Mesenchymal stem cell (in vitro differentiated cells and primary cell): Measurements from ENCODE around the gene S1PR3.
A peak's percentile ranks its signal among the peaks of the same experiment; 100 is the strongest.

ENCODE experiments used
- DNase-seq: peaks from one replicate; pipeline ENCODE4 v3.0.0-alpha.2; 2013
- H2AFZ ChIP-seq: one replicate; pipeline ENCODE4 v1.6.1; 2013; ENCODE audit warnings: low read depth, mild to moderate bottlenecking, control low read depth, inconsistent platforms, low read length, moderate library complexity
- H2AK5ac ChIP-seq: 2 replicates; pipeline ENCODE4 v1.6.1; 2013; ENCODE audit warnings: low read length, moderate library complexity, mild to moderate bottlenecking, inconsistent platforms; ENCODE audit not compliant: severe bottlenecking
- H2BK120ac ChIP-seq: one replicate; pipeline ENCODE4 v1.6.1; 2013; ENCODE audit warnings: low read depth, mild to moderate bottlenecking, inconsistent platforms, low read length, moderate library complexity
- H2BK12ac ChIP-seq, 2 experiments: one replicate each; pipeline ENCODE4 v1.6.1; 2013; ENCODE audit warnings: inconsistent platforms in 2 of 2, low read length in 2 of 2, mild to moderate bottlenecking in 2 of 2, moderate library complexity in 2 of 2, control low read depth in 1 of 2
- H2BK15ac ChIP-seq: one replicate; pipeline ENCODE4 v1.6.1; 2013; ENCODE audit warnings: mild to moderate bottlenecking, low read depth, inconsistent platforms; ENCODE audit not compliant: poor library complexity, severe bottlenecking
- H2BK5ac ChIP-seq: 2 replicates; pipeline ENCODE4 v1.6.1; 2013; ENCODE audit warnings: low read depth, mild to moderate bottlenecking, low read length, control low read depth, inconsistent platforms; ENCODE audit not compliant: poor library complexity, severe bottlenecking
- H3K14ac ChIP-seq, 2 experiments: one replicate each; pipeline ENCODE4 v1.6.1; 2013; ENCODE audit warnings: inconsistent platforms in 2 of 2, low read length in 2 of 2, control low read depth in 1 of 2, mild to moderate bottlenecking in 1 of 2, moderate library complexity in 1 of 2
- H3K18ac ChIP-seq, 2 experiments: one replicate each; pipeline ENCODE4 v1.6.1; 2013; ENCODE audit warnings: inconsistent platforms in 2 of 2, low read length in 2 of 2, control low read depth in 1 of 2, low read depth in 1 of 2, mild to moderate bottlenecking in 1 of 2
- H3K23ac ChIP-seq, 2 experiments: one replicate each; pipeline ENCODE4 v1.6.1; 2013; ENCODE audit warnings: inconsistent platforms in 2 of 2, low read length in 2 of 2, mild to moderate bottlenecking in 2 of 2, moderate library complexity in 2 of 2, control low read depth in 1 of 2
- H3K27ac ChIP-seq: 2 replicates; pipeline ENCODE4 v1.5.1; 2013; ENCODE audit warnings: mild to moderate bottlenecking, moderate library complexity, low read length, control low read depth, inconsistent platforms; ENCODE audit not compliant: poor library complexity, severe bottlenecking
- H3K27me3 ChIP-seq, 2 experiments: 2 replicates each; pipeline versions ENCODE4 v1.6.1 to v1.7.0; 2013; ENCODE audit warnings: low read length in 2 of 2, mild to moderate bottlenecking in 2 of 2, moderate library complexity in 2 of 2, control low read depth in 1 of 2, inconsistent platforms in 1 of 2; ENCODE audit not compliant: control insufficient read depth in 1 of 2, insufficient read depth in 1 of 2
- H3K36me3 ChIP-seq, 2 experiments: 2 replicates each; pipeline versions ENCODE4 v1.6.1 to v1.7.0; 2013; ENCODE audit warnings: low read length in 2 of 2, control low read depth in 1 of 2, inconsistent platforms in 1 of 2, low read depth in 1 of 2, mild to moderate bottlenecking in 1 of 2; ENCODE audit not compliant: insufficient read depth in 2 of 2, control insufficient read depth in 1 of 2
- H3K4ac ChIP-seq, 2 experiments: one replicate each; pipeline ENCODE4 v1.6.1; 2013; ENCODE audit warnings: inconsistent platforms in 2 of 2, low read length in 2 of 2, mild to moderate bottlenecking in 2 of 2, moderate library complexity in 2 of 2, control low read depth in 1 of 2, low read depth in 1 of 2
- H3K4me1 ChIP-seq: 2 replicates; pipeline ENCODE4 v1.6.1; 2013; ENCODE audit warnings: low read depth, low read length, control low read depth; ENCODE audit not compliant: control insufficient read depth, insufficient read depth
- H3K4me2 ChIP-seq: 2 replicates; pipeline ENCODE4 v1.6.1; 2013; ENCODE audit warnings: low read length, mild to moderate bottlenecking, inconsistent platforms; ENCODE audit not compliant: poor library complexity, severe bottlenecking
- H3K4me3 ChIP-seq, 2 experiments: 2 replicates each; pipeline versions ENCODE4 v1.5.1 to v1.7.0; 2013; ENCODE audit warnings: low read length in 2 of 2, mild to moderate bottlenecking in 2 of 2, control low read depth in 1 of 2, low read depth in 1 of 2; ENCODE audit not compliant: insufficient read depth in 1 of 2
- H3K79me1 ChIP-seq: replicated peaks from 2 replicates; pipeline ENCODE4 v1.6.1; 2013; ENCODE audit warnings: mild to moderate bottlenecking, control low read depth, low read length, inconsistent platforms; ENCODE audit not compliant: poor library complexity, severe bottlenecking
- H3K9ac ChIP-seq: 2 replicates; pipeline ENCODE4 v1.7.0; 2013; ENCODE audit warnings: mild to moderate bottlenecking, low read length, moderate library complexity
- H3K9me3 ChIP-seq: 2 replicates; pipeline ENCODE4 v1.7.0; 2013; ENCODE audit warnings: mild to moderate bottlenecking, low read length; ENCODE audit not compliant: control insufficient read depth
- H4K8ac ChIP-seq: one replicate; pipeline ENCODE4 v1.6.1; 2013; ENCODE audit warnings: inconsistent platforms, mild to moderate bottlenecking, low read length, moderate library complexity
- H4K91ac ChIP-seq: one replicate; pipeline ENCODE4 v1.6.1; 2013; ENCODE audit warnings: mild to moderate bottlenecking, low read length, inconsistent platforms
- WGBS: methylation state at CpG from one replicate; pipeline ENCODE4 v1.1.7; 2013; ENCODE audit warnings: mixed read lengths; 5-methylcytosine and 5-hydroxymethylcytosine counted together

The S1PR3 gene

DNA sequence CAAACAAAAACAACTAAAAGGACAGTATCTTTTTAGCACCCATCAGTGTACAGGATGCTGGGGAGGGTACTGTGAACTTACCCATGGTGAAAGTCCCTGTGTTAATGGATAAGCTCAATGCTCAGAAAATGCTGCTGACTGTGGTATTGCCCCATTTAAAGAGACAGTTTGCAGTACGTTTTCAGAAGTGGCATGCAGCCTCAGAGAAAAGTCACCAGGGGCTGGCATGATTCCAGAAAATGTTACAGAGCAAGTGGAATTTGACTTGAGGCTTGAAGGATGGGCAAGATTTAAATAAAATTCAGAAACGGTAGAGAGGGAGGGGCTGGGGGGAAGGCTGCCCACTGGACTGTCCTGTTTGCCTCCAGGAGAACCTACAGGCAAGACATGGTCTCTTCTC, 7.2 kb downstream of the S1PR3 start:
- Histone ChIP-seq H3K9ac (peak overlapping the region; percentile 9), H3K4me3 (no peak overlapping the region), H3K4ac (no peak overlapping the region), H3K18ac (peak overlapping the region; percentile 46 to 52), H3K27me3 (no peaks in the 10 kb centered on the region), H3K36me3 (peaks cover 26 to 42% of the 10 kb centered on the region in 2 experiments), H3K4me2 (no peak overlapping the region), H4K8ac (no peak overlapping the region), H3K4me1 (peaks cover 11% of the 10 kb centered on the region), H2BK15ac (peak overlapping the region; percentile 77), H3K23ac (no peak overlapping the region), H2AK5ac (peak overlapping the region; percentile 4), H3K14ac (no peak overlapping the region), H3K79me1 (peaks cover 25% of the 10 kb centered on the region), H4K91ac (no peak overlapping the region), H3K27ac (no peak overlapping the region), H2BK5ac (no peak overlapping the region), H3K9me3 (no peaks in the 10 kb centered on the region), H2AFZ (no peak overlapping the region), H2BK120ac (no peak overlapping the region), H2BK12ac (peak overlapping the region in 1 of 2 experiments; percentile 25)
- DNase-seq = peak; percentile 40
- 19% methylated on average over 2 of the region's 2 CpGs for WGBS

DNA sequence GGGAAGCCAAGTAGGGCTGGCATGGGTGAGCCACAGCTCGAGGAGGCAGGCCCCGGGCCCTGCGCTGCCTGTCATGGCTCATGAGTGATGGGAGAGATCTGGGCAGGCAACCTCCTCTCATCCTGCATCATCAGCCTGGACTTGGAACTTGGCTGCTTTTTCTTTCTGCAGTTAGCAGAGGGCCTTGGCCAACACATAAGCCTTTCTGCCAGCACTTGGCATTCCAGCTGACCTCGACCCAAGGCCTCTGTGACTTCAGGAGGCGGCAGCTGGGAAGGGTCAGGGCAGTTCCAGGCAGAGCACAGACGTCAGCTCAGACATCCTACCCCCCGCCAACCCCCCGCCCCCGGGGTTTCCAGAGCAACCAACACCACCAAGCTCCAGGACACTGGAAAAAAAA, 7.6 kb downstream of the S1PR3 start:
- 65% methylated on average over 6 of the region's 9 CpGs for WGBS
- peak overlapping the region; percentile 77 for H2BK15ac ChIP-seq

DNA sequence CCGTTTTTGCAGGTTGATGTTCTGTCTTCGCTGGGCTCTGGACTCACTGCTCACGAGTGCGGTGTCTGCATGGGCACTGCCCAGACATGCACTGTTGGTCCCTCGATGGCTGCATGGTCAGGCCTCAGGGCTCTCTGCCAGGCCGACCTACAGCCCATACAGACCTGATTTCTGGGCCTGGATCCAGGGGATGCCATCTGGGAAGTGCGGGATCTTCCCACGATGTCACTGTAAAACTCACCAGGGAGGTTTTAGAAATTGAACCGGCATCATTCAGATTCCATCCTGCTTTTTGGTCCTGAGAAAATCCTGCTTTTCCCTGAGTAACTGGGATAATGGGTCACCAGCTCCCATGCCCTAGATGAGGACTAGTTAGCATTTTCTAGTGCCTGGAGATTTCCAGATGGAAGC, 9.1 kb downstream of the S1PR3 start:
- Histone ChIP-seq H3K18ac (peak overlapping the region in 1 of 2 experiments; percentile 84), H3K4ac (no peak overlapping the region), H3K4me3 (no peak overlapping the region), H3K27me3 (no peaks in the 10 kb centered on the region), H3K36me3 (peaks cover 26 to 50% of the 10 kb centered on the region in 2 experiments), H2BK15ac (no peak overlapping the region), H3K23ac (no peak overlapping the region), H3K4me2 (no peak overlapping the region), H3K9ac (peak overlapping the region; percentile 65), H2BK5ac (no peak overlapping the region), H2AK5ac (no peak overlapping the region), H2AFZ (no peak overlapping the region), H2BK120ac (no peak overlapping the region), H4K8ac (no peak overlapping the region), H3K27ac (no peak overlapping the region), H3K4me1 (peaks cover 10% of the 10 kb centered on the region), H3K9me3 (no peaks in the 10 kb centered on the region), H3K79me1 (peaks cover 15% of the 10 kb centered on the region), H2BK12ac (peak overlapping the region; percentile 29 to 53), H3K14ac (no peak overlapping the region), H4K91ac (no peak overlapping the region)
- no peak for DNase-seq
- WGBS = 89% methylated on average over 9 of the region's 9 CpGs

More for the DNA sequence above, 7.6 kb downstream of the S1PR3 start:
- Histone ChIP-seq H2BK12ac (peak overlapping the region in 1 of 2 experiments; percentile 49), H3K18ac (peak overlapping the region; percentile 46 to 52), H3K4me2 (no peak overlapping the region), H3K14ac (no peak overlapping the region), H3K36me3 (peaks cover 26 to 47% of the 10 kb centered on the region in 2 experiments), H3K4me3 (no peak overlapping the region), H2BK5ac (no peak overlapping the region), H4K91ac (no peak overlapping the region), H3K27me3 (no peaks in the 10 kb centered on the region), H3K9ac (peak overlapping the region; percentile 9), H3K79me1 (peaks cover 22% of the 10 kb centered on the region), H3K4me1 (peaks cover 10% of the 10 kb centered on the region), H3K23ac (no peak overlapping the region), H2AK5ac (peak overlapping the region; percentile 4), H3K9me3 (no peaks in the 10 kb centered on the region), H2BK120ac (no peak overlapping the region), H3K27ac (no peak overlapping the region), H4K8ac (no peak overlapping the region), H3K4ac (no peak overlapping the region), H2AFZ (no peak overlapping the region)
- DNase-seq = peak; percentile 62

DNA sequence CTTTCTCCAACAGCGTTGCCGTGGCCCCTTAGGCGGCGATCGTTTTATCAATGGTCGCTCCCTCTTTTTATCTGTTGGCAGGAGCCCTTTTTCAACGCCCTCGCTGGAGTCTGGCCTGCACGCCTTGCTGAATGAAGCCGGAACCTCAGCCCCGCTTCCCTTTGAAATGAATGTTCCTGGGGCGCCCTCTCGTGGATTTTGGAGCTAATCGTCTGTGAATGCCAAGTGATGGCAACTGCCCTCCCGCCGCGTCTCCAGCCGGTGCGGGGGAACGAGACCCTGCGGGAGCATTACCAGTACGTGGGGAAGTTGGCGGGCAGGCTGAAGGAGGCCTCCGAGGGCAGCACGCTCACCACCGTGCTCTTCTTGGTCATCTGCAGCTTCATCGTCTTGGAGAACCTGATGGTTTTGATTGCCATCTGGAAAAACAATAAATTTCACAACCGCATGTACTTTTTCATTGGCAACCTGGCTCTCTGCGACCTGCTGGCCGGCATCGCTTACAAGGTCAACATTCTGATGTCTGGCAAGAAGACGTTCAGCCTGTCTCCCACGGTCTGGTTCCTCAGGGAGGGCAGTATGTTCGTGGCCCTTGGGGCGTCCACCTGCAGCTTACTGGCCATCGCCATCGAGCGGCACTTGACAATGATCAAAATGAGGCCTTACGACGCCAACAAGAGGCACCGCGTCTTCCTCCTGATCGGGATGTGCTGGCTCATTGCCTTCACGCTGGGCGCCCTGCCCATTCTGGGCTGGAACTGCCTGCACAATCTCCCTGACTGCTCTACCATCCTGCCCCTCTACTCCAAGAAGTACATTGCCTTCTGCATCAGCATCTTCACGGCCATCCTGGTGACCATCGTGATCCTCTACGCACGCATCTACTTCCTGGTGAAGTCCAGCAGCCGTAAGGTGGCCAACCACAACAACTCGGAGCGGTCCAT, 10.0 kb downstream of the S1PR3 start:
- Histone ChIP-seq H3K27ac (no peak overlapping the region), H3K27me3 (no peaks in the 10 kb centered on the region), H3K18ac (peak overlapping the region in 1 of 2 experiments; percentile 85), H2BK15ac (no peak overlapping the region), H3K4me3 (peak overlapping the region in 1 of 2 experiments; percentile 42), H2AFZ (no peak overlapping the region), H3K79me1 (peaks cover 7% of the 10 kb centered on the region), H3K36me3 (peaks cover 26 to 47% of the 10 kb centered on the region in 2 experiments), H3K4me1 (peaks cover 10% of the 10 kb centered on the region), H4K8ac (no peak overlapping the region), H2AK5ac (no peak overlapping the region), H3K4ac (no peak overlapping the region), H4K91ac (peak overlapping the region; percentile 18), H3K9me3 (no peaks in the 10 kb centered on the region), H3K9ac (peak overlapping the region; percentile 65), H2BK5ac (no peak overlapping the region), H3K23ac (no peak overlapping the region), H3K14ac (no peak overlapping the region), H2BK120ac (no peak overlapping the region), H3K4me2 (peak overlapping the region; percentile 33), H2BK12ac (peak overlapping the region; percentile 53 to 59)
- 50% methylated on average over 52 of the region's 52 CpGs for WGBS
- peak; percentile 83 for DNase-seq
